ENCODE measurements around the gene JAKMIP1.
"Not testable (repeated sequence)": the region's sequence is repeated elsewhere in the genome, so short reads cannot be mapped to it uniquely, and the experiment has no call there.

The JAKMIP1 gene

DNA sequence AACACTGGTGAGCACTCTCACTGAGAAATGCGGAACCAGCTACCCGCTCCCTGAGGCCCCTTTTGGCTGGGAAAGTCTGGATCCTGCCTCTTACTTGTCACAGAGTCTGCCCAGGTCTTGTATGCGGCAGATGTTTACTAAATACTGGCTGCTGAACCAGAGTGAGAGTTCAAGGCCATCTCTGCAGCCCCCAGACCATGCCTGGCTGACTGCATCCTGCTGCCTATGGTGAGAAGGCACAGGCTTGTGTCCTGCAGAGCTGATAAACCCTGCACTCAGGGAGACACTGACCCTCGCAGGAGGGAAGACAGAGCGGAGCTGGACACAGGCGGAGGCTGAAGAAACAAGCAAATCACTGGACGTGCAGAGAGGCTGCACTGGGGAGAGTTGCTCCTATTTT is 46.5 kb downstream of the JAKMIP1 start:
- no peak for TF ChIP-seq JUND (IDR thresholded peaks at IDR 0.05; ENCODE audit: low read depth)
- no peak for DNase-seq (ENCODE audit: low read depth in 1 of 2, low spot score in 1 of 2)
- in situ Hi-C loops (cut with HindIII; ENCODE audit: low pct_unique_long_range_greater_than_20kb, low sequenced_read_pairs) = no loop called here

DNA sequence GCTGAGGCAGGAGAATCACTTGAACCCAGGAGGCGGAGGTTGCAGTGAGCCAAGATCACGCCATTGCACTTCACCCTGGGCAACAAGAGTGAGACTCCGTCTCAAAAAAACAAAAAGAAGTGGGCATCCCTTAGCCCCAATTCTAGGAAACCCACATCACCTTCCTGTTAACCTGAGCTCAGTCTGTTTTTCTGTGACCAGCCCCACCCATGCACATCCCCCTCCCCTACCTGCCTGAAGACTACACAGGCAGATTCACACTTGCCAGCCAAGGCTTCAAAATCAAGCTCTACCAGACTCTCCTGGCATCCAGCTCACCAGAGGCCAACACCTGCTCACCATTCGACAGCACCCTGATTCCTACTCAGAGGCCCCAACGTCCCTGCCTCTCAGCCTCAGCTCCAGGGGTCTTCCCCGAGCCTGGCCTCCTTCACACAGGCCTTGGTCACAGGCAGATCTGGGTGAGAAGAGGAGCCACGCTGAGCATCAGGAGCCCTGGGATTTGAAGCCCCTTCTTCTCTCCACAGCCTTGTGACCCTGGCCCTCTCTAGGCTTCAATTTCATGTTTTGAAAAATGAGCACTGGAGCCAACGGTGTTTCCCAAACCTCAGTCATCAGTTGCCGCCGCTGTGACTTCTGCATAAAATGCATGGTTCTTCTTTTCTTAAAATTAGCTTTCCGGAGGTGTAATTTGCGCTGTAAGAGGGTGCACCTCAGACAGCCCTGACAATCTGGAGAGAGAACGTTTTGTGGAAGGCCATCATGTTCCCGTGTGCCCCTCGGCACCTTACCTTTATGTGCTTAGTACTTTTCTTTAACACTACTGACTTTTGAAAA is 47.3 kb downstream of the JAKMIP1 start:
- in situ Hi-C loops (cut with HindIII; ENCODE audit: low pct_unique_long_range_greater_than_20kb, low sequenced_read_pairs) = no loop called here
- TF ChIP-seq JUND (IDR thresholded peaks at IDR 0.05; ENCODE audit: low read depth) = no peak
- no peak for DNase-seq (ENCODE audit: low read depth in 1 of 2, low spot score in 1 of 2)

DNA sequence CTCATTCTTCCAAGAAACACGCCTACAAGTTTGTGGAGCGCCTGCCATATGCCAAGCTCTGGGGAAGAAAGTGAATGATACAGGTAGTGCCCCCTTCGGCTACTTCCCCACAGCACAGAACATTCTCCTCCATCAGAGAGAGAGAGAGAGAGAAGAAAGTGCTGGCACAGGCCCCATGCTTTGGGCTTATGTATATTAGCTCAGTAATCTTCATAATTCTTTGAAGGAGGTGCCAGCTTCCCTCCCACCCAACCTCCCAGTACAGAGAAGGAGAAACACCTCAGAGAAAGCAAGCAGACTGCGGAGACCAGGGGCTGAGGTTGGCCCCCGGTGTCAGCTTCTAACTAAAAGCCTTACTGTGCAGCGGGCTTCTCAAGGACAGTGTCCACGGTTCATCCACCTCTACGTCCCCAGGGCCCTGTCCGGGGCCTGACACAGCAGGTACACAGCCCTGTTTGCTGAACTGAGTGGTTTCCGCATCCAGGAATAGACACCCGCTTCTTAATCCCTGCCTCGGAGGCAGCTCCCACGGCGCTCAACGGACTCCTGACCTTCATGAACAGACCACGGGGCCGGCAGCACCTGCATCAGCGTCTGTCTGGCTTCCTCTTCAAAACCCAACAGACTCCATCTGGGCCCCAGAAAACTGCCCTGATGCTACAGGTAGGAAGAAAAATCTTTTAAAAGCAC is 50.2 kb downstream of the JAKMIP1 start:
- TF ChIP-seq JUND (IDR thresholded peaks at IDR 0.05; ENCODE audit: low read depth) = no peak
- no peak for DNase-seq (ENCODE audit: low read depth in 1 of 2, low spot score in 1 of 2)
- in situ Hi-C loops (cut with HindIII; ENCODE audit: low pct_unique_long_range_greater_than_20kb, low sequenced_read_pairs) = no loop called here

DNA sequence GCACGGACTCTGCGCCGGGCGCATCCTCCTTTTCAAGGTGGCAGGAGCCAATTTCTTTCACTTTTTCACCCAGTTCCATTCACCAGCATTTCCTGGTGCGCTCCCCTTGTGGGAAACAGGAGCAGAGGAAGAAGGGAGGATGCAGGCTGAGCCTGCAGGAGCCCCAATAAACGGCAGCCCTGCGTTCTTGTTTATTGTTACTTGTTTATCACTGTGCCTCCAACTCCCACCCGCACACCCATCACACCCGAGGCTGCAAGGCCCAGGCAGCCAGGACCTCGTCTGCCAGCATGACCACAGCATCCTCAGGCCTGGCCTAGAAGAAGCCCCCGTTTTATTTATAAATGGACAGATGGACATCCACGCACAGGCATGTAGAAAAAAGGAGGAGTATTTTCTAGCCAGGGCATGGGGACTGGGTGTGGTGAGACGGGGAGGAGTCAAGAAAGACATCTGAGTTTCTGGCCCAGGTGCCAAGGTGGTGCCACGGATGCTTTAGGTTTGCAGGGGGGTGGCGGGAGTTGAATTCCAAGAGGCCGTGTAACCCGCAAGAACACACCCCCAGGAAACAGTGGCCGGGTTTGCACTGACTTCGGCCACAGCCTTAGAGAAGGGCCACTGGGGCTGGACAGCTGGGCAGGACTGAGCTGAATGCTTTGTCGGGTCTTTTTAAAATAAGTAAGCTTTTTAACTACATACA is 51.7 kb downstream of the JAKMIP1 start:
- TF ChIP-seq JUND (IDR thresholded peaks at IDR 0.05; ENCODE audit: low read depth) = no peak
- in situ Hi-C loops (cut with HindIII; ENCODE audit: low pct_unique_long_range_greater_than_20kb, low sequenced_read_pairs) = no loop called here
- no peak for DNase-seq (ENCODE audit: low read depth in 1 of 2, low spot score in 1 of 2)

DNA sequence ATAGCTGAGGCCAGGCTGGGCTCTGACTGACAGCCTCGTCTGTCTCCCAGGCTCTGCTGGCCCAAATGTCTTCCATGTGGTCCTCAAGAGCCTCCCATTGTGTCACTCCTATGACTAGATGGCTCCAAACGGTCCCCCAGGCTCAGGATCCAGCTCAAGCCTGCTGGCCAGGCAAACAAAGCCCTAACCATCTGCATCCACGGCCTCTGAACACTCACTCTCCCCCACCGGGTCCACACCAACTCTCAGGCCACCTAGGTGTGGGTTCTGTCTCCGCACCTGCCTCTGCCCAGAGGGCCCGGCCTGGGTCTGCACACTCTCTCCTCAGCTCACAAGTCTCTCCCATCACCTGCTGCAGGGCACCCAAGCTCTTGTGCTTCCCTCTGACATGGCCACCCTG is 52.9 kb downstream of the JAKMIP1 start:
- in situ Hi-C loops (cut with HindIII; ENCODE audit: low pct_unique_long_range_greater_than_20kb, low sequenced_read_pairs) = no loop called here
- no peak for TF ChIP-seq JUND (IDR thresholded peaks at IDR 0.05; ENCODE audit: low read depth)
- DNase-seq (ENCODE audit: low read depth in 1 of 2, low spot score in 1 of 2) = no peak

DNA sequence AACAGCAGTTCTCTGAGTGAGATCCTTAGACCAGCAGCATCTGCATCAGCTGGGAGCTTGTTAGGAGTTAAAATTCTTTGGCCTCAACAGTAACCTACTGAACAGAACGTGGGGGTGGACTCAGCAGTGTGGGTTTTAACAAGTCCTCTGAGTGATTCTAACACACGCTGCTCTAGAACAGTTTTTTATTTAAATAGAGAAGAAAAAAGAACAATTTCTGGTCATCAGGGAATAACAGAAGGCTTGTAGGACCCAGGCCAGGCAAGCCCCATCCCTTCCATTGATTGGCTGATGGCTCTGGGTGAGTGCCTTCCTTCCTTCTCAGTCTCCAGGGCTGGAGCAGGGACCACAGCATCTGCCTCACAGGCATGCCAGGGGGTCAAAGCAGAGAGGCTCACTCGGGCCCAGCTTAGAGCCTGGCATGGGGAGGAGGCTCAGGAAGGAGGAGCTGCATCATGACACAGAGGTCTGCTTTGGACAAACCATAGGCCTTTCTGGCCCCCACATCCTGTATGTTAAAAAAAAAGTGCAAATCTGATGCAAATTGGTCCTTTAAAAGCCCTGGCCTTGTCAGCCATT is 56.7 kb downstream of the JAKMIP1 start:
- no peak for DNase-seq (ENCODE audit: low read depth in 1 of 2, low spot score in 1 of 2)
- in situ Hi-C loops (cut with HindIII; ENCODE audit: low pct_unique_long_range_greater_than_20kb, low sequenced_read_pairs) = no loop called here
- TF ChIP-seq JUND (IDR thresholded peaks at IDR 0.05; ENCODE audit: low read depth) = no peak

DNA sequence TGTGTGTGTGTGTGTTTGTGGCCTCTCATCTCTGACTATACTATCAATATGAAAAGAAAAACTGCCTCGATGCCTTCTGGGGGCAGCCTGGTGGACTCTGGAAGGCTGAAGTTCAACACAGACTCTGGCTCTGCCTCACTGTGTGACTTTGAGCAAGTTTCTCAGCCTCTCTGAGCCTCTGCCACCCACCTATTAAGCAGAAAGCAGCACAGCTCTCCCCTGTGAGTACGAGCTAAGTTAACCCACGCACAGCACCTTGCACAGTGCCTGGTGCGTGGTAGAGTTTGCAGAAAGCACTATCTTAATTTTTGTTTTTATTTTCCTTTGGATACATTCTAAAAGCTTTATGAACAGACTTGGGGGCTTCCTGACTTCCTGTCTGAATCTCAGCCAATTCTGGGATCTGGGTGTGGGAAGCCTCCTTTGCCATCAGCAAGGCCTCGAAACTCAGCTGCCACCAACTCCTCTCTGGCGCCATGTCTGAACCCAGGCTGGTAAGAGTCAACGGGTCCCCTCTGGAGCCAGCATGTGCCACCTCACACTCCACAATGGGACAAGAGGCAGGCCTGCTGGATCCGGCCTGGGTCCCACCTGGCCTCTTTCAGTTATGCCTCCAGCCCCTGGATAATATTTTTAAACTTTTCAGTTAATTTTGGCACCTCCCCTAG is 57.3 kb downstream of the JAKMIP1 start:
- in situ Hi-C loops (cut with HindIII; ENCODE audit: low pct_unique_long_range_greater_than_20kb, low sequenced_read_pairs) = no loop called here
- no peak for DNase-seq (ENCODE audit: low read depth in 1 of 2, low spot score in 1 of 2)
- no peak for TF ChIP-seq JUND (IDR thresholded peaks at IDR 0.05; ENCODE audit: low read depth)

DNA sequence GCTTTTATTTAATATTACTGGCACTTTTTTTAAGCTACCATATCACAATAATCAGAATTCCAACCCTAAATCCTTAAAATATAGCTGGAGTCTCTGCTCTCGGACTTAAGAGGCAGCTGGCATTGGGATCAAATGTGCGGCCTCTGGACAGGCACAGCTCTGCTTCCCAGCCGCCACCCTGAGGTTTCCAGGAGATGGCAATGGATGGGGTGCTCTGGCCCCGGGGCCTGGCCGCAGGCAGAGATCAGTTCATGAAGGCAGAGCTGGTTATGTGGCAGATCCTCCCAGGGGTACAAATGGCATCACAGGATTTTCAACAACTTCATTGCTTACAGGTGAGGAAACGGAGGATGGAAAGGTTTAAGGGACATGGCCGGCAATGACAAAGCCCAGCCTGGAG is 57.8 kb downstream of the JAKMIP1 start:
- no peak for TF ChIP-seq JUND (IDR thresholded peaks at IDR 0.05; ENCODE audit: low read depth)
- in situ Hi-C loops (cut with HindIII; ENCODE audit: low pct_unique_long_range_greater_than_20kb, low sequenced_read_pairs) = no loop called here
- no peak for DNase-seq (ENCODE audit: low read depth in 1 of 2, low spot score in 1 of 2)

DNA sequence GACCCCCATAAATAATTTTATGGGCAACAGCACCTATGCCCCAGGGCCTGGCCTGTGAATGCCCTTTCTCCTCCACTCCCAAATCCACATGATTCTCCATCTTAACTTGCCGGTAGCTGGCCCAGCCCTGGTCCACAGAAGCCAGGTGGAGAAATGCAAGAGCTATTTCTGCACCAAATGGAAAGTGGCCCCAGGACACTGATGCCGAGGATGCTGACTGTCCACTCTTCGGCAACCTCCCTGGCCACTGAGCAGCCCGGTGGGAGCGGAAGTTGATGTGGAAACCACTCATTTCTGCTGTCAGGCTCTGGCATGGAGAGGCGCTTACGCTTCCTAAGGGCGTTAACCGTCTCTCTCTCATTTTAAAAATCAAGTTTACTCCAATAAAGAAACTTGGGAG is 58.8 kb downstream of the JAKMIP1 start:
- no peak for DNase-seq (ENCODE audit: low read depth in 1 of 2, low spot score in 1 of 2)
- TF ChIP-seq JUND (IDR thresholded peaks at IDR 0.05; ENCODE audit: low read depth) = no peak
- in situ Hi-C loops (cut with HindIII; ENCODE audit: low pct_unique_long_range_greater_than_20kb, low sequenced_read_pairs) = no loop called here

DNA sequence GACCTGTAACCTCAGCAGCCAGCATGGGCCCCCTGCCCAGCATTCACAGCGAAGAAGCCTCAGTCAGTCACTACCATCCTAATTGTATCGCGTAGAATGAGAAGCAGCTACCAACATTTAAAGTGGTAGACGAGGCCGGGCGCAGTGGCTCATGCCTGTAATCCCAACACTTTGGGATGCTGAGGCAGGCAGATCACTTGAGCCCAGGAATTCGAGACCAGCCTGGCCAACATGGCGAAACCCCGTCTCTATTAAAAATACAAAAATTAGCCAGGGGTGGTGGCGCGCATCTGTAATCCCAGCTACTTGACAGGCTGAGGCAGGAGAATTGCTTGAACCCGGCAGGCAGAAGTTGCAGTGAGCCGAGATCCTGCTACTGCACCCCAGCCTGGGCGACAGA is 59.3 kb downstream of the JAKMIP1 start:
- DNase-seq (ENCODE audit: low read depth in 1 of 2, low spot score in 1 of 2); in situ Hi-C loops (cut with HindIII; ENCODE audit: low pct_unique_long_range_greater_than_20kb, low sequenced_read_pairs): not testable (repeated sequence)

DNA sequence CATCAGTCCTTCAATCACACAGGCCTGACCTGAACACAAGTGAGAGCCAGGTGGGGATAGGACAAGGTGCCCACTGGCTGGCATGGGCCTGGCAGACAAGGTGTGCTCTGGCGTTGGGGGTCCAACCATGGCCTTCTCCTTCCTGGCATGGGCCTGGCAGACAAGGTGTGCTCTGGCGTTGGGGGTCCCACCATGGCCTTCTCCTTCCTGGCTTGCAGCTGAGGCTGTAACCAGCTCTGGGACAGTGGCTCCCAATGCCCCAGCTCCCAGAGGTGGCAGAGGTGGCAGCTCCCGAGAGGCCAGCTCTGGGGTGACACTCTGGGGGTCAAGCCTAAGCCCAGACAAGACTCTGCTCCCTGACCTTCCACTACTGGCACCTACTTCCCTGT is 62.6 kb downstream of the JAKMIP1 start:
- DNase-seq (ENCODE audit: low read depth in 1 of 2, low spot score in 1 of 2) = no peak
- in situ Hi-C loops (cut with HindIII; ENCODE audit: low pct_unique_long_range_greater_than_20kb, low sequenced_read_pairs) = no loop called here
- TF ChIP-seq JUND (IDR thresholded peaks at IDR 0.05; ENCODE audit: low read depth) = no peak

DNA sequence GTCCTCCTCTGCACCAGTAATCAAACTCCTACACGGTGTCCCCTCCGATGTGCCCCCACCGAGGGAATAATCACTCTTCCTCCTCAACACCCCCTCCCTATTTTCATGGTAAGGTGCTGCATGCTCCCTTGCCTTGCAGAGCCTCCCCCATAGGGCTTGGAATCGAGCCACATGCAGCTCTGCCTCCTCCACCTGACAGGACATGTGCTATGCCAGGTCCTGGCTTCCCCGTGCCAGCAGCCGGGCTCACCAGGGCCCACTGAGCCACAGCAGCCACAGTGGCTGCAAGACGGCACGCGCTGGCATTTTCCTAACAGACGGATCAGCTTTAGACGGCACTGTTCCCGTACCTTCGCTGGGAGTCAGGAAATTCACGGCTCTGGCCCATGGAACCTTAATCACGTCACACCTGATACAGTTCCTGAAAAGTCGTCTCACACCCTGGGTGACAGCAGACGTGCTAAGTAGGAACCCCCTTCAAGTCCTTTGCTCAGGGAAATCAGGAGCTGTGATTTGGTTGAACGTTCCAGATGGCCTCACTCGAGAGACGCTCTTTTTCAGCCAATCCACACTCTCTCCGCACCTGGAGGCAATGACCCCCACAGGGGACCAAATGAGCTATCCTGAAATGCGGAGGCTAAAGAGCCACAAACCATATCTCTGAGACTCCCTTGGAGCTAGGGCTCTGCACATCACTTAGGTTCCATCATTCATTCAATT is 63.2 kb downstream of the JAKMIP1 start:
- no peak for TF ChIP-seq JUND (IDR thresholded peaks at IDR 0.05; ENCODE audit: low read depth)
- in situ Hi-C loops (cut with HindIII; ENCODE audit: low pct_unique_long_range_greater_than_20kb, low sequenced_read_pairs) = no loop called here
- DNase-seq (ENCODE audit: low read depth in 1 of 2, low spot score in 1 of 2) = no peak
